Stimulated activated CD8-positive, alpha-beta memory T cell treated with anti-CD3 and anti-CD28 coated beads, Interleukin-4, amount 100 ng/mL, for 4 hours (primary cell): Measurements from ENCODE around the gene ARHGEF16.

Experiments used
- DNase-seq, 2 donors: peaks; one replicate each; pipeline ENCODE4 v3.0.0-alpha.2; 2020; ENCODE audit warnings: low read depth in 2 of 2, low spot score in 1 of 2

ARHGEF16 gene

GRCh38 chr1:3453891-3454810 lies at the start of gene ARHGEF16:
TSS of gene ARHGEF16 (plus strand) at chr1:3454665. CDS start at chr1:3463085, 8,420 bp downstream.
- DNase-seq = peak in 1 of 2 donors; percentile 7

DNA sequence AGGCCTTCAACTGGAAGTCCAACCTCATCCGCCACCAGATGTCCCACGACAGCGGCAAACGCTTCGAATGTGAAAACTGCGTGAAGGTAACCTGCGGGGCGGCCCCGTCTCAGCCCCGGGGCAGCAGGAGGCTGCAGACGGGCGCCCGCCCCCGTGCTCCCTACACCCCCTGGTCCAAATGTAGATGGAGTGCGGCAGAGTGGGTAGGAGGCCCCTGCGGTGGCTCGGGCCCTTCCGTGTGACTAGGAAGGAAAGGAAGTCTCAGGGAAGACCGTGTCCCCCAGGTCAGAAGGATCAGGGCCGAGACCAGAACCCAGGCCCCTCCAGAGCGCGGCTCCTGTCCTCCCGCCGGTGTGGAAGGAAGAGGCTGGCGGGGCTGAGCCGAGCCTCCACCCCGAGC lies 49.7 kb upstream of the ARHGEF16 start:
- DNase-seq = no peak

DNA sequence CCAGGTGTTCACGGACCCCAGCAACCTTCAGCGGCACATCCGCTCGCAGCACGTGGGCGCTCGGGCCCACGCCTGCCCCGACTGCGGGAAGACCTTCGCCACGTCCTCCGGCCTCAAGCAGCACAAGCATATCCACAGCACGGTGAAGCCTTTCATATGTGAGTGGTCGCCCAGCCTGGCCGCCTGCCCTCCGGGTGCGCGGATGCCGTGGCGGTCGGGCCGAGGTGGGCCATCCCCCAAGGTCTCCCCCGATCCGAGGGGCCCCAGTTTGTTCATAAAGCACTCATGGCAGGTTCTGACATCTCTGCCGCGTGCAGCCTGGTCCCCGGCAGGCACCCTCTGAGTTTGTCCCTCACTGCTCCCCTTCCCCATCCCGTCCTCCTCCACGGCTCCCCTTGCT lies 49.0 kb upstream of the ARHGEF16 start:
- no peak for DNase-seq

- no peak for DNase-seq
Observed at GRCh38 chr1:3405974-3406867, 48.2 kb upstream of the ARHGEF16 start.

- no peak for DNase-seq
Observed at GRCh38 chr1:3407021-3407420, 47.4 kb upstream of the ARHGEF16 start.

GRCh38 chr1:3408751-3409266 lies 45.7 kb upstream of the ARHGEF16 start:
- no peak for DNase-seq

DNA sequence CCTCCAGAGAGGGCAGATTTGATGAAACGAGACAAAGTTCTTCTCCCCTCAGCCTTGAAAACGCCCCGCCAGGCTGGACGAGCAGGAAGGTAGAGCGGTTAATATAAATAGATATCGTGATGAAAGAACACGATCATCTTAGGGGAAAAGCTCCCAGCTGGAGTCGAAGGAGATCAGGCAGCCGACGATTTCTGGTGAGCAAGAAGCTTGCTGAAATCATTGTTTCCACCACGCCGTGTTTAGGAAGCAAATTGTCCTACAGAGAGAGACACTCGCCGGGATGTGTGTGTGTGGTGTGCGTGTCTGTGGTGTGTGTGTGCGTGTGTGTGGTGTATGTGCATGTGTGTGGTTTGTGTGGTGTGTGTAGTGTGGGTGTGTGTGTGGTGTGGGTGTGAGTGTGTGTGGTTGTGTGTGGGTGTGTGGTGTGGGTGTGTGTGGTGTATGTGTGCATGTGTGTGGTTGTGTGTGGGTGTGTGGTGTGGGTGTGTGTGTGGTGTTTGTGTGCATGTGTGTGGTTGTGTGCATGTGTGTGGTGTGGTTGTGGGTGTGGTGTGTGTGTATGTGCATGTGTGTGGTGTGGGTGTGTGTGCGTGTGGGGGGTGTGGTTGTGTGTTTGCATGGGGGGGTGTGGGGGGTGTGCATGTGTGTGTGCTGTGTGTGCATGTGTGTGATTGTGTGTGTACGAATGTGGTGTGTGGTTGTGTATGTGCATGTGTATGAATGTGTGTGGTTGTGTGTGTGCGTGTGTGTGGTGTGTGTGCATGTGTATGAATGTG lies 44.9 kb upstream of the ARHGEF16 start:
- no peak for DNase-seq

DNA sequence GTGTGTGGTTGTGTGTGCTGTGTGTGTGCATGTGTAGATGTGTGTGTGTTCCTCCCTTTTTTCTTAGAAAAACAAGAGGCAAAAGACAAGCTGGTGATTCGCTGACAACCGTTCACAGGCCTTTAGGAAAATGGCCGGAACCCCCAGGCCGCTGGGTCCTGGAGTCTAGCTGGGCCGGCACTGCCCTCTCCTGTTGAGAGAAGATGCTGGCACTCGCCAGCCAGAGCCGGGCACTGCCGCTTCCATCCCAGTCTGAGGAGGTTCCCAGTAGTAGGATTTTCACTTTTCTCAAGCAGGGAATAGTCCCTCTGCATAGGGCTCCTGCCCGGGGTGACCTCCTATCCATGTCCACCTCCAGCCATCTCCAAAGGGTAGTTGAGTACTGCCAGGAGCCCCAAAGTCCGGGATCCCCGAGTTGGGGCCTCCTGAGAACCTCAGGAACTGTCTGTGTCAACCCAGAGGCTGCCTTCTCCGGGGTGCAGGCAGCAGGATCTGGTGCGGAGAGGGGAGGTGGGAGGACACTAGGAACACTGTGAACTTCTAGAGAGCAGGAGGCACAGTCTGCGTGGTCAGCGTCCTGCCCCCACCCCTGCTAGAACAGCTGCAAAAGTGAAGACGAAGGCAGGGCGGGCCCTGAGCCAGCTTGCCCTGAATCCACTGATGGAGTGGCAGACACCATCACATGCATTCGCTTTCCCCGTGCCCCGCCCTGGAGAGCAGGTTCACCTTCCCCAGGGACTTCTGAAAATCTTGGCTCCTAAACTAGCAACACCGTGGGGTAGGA lies 44.1 kb upstream of the ARHGEF16 start:
- DNase-seq = no peak

DNA sequence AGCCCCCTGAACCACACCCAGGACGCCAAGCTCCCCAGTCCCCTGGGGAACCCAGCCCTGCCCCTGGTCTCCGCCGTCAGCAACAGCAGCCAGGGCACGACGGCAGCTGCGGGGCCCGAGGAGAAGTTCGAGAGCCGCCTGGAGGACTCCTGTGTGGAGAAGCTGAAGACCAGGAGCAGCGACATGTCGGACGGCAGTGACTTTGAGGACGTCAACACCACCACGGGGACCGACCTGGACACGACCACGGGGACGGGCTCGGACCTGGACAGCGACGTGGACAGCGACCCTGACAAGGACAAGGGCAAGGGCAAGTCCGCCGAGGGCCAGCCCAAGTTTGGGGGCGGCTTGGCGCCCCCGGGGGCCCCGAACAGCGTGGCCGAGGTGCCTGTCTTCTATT lies 42.7 kb upstream of the ARHGEF16 start:
- DNase-seq = no peak

- DNase-seq = no peak
Observed at GRCh38 chr1:3412376-3412775, 42.1 kb upstream of the ARHGEF16 start.

DNA sequence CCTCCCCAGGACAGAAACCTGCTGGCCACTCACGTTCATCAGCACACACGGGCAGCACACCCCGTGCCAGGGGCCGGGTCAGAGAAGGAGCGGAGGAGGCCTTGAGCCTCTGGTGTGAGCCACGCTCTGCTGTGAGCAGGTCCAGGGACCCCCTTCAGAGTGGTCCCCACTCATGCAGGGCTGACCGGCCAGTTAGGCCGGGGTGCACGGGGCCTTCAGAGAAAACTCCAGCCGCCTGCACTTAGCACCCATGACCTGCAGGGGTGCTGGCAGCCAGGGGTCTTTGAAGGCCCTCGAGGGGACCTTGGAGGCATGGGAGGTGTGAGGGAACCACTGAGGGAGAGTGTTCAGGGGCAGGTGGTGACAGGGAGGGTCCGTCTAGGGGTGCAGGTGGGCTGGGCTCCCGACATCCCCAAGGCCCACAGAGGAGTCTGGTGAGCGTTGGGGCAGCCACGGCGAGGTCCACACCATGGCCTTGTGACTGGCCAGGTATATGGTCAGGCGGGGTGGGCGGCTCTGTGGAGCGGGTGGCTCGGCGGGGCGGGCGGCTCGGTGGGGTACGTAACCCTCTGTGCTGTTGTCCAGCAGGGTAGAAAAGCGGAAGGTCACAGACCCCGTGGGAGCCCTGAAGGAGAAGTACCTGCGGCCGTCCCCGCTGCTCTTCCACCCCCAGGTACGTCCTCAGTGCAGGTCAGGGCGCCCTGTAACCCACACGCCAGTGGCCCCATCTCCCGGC lies 40.3 kb upstream of the ARHGEF16 start:
- DNase-seq = no peak

DNA sequence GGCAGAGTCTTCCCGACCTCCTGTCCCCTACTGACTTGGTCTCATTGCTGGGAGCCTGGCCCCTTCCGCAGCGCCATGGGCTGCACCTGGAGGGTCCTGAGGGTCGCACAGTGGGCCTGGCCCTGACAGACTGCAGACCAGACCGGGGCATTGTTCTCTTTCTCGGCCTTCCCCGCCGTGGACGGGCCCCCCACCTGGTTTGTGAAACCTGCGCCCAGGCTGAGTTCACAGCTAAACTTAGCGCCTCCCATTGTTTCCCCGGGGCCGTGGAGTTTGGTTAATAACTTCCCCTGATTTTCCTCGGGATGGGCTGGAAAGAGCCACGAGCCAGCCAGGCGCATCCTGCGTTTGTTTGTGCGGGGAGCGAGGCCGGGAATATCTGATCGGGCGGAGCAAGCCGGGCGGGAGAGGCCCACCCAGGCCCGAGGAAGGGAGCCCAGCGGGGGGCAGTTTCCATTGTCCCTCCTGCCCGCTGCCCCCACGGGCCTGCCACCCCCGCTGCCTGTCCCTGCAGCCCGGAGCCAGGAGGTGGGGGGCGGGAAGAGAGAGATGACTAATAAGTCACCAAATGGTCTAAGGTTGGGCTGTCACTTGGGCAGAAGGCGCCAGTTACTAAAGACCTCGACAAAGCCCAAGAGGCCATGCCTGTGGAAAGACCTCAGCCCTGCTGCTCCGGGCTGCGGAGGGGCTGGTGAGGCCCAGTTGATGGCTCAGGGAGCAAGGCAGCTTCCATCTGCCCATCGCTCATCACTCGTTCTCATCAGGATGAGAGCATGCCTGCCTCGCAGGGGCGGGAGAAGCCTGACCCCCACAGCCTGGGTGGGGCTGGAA lies 39.0 kb upstream of the ARHGEF16 start:
- DNase-seq = no peak

DNA sequence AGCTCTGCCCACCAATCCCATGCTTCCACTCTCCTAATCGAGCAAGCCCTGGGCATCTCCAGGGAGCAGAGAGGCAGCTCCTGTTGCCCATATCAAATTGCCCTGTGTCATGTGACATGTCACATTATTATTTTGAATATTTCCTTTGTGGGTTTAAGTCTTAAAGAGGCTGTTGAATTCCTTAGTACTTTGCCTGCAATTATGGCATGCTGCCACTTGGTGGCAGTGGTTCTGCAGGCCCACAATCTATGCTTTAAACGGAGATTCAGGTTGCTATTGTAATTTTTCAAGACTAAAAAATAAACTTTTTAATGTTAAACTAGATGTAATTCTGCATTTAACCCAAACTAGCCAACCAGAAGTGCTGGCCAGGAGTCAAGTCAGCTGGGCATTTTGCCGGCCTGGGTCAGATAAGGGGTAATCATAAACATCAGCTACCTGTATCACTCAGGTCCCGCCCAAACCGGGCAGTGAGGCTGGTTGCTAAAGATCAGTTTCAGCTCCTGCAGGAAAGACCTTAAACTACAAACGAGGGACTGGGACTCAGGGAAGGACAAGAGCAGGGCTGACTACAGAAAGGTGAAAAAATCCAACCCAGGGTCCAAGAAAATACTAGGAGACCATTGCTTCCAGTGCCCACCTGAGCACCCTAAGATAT lies 37.3 kb upstream of the ARHGEF16 start:
- no peak for DNase-seq

DNA sequence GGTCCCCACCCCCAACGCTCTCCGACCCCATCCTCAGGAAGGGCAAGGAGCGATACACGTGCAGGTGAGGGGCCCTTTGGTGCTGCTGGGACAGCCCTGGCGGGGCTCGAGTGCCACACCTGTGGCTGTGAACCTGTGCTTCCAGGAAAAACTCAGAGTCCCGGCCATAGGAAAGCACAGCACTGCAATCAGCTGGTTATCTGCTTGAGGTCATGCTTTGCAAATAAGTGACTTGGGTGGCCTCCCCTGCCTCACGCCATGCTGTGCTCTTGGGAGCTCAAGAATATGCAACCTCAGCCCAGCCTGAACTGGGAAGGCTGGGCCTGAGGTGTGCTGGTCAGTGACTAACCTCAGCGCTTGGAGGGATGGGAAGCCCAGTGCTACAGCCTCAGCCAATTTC lies 36.5 kb upstream of the ARHGEF16 start:
- DNase-seq = no peak

- no peak for DNase-seq
Observed at GRCh38 chr1:3418600-3418999, 35.9 kb upstream of the ARHGEF16 start.

- no peak for DNase-seq
Observed at GRCh38 chr1:3419415-3420204, 34.9 kb upstream of the ARHGEF16 start.

GRCh38 chr1:3420218-3420951 lies 34.1 kb upstream of the ARHGEF16 start:
- no peak for DNase-seq
